Measurements from ENCODE around the gene FAM221B.

DNA sequence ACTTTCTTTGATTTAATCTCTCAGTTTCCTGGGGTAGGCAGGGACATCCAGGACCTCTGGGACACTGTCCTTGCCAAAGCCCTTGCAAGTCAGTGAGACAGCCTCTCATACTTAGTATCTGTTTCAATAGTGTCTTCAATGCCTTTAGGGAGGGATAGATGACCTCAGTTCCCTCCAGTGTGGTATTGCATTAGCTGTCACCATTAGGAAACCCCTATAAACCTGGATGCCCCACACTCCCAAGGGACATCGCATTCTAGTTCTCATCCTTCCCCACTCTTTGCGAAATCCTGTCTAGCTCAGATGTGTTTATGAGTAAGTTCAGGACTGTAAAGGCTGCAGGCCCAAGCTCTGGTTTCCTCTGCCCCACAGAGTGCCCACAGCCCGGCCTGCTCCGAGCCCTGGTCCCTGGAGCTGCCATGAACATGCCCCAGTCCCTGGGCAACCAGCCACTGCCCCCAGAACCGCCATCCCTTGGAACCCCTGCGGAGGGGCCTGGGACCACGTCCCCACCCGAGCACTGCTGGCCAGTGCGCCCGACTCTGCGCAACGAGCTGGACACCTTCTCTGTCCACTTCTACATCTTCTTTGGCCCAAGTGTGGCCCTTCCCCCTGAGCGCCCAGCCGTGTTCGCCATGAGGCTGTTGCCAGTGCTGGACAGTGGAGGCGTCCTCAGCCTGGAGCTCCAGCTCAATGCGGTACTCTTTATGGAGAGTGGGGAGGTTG lies 13.7 kb upstream of the FAM221B start:
- TF ChIP-seq, protein P1, sequence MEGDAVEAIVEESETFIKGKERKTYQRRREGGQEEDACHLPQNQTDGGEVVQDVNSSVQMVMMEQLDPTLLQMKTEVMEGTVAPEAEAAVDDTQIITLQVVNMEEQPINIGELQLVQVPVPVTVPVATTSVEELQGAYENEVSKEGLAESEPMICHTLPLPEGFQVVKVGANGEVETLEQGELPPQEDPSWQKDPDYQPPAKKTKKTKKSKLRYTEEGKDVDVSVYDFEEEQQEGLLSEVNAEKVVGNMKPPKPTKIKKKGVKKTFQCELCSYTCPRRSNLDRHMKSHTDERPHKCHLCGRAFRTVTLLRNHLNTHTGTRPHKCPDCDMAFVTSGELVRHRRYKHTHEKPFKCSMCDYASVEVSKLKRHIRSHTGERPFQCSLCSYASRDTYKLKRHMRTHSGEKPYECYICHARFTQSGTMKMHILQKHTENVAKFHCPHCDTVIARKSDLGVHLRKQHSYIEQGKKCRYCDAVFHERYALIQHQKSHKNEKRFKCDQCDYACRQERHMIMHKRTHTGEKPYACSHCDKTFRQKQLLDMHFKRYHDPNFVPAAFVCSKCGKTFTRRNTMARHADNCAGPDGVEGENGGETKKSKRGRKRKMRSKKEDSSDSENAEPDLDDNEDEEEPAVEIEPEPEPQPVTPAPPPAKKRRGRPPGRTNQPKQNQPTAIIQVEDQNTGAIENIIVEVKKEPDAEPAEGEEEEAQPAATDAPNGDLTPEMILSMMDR (IDR thresholded peaks at IDR 0.05), result no peak
- no peak for TF ChIP-seq EP300 (IDR thresholded peaks at IDR 0.05)
- no peak for TF ChIP-seq POLR2A (IDR thresholded peaks at IDR 0.05)
